Heart right ventricle (tissue), 16 donors: Measurements from ENCODE around the gene CRIP3. TPM values are rescaled to one million over a fixed set of nuclear protein-coding genes. Genes with fewer than 3 reads are reported as not detected.

Source experiments
- ATAC-seq, 8 donors: fragments of 200-7000 bp; cut with Tn5 transposase; one replicate each; pipeline ENCODE4 v1.9.1; 2020; ENCODE audit warnings: mild to moderate bottlenecking in 8 of 8, moderate library complexity in 8 of 8, moderate number of reproducible peaks in 1 of 8
- DNase-seq, 2 donors: peaks; one replicate each; pipeline ENCODE4 v3.0.0-alpha.2; 2020
- H3K27ac ChIP-seq, 10 donors: fragments of 200-600 bp; sonication (generic) in 2 of 10; one replicate each; pipeline versions ENCODE4 v1.5.0 to v1.8.0; 2020 to 2022; ENCODE audit warnings: mild to moderate bottlenecking in 3 of 10
- H3K27me3 ChIP-seq, 7 donors: fragments of 200-600 bp; one replicate each; pipeline ENCODE4 v1.8.0; 2021 to 2022; ENCODE audit warnings: mild to moderate bottlenecking in 2 of 7
- H3K36me3 ChIP-seq, 9 donors: fragments of 200-600 bp; sonication (generic) in 1 of 9; one replicate each; pipeline versions ENCODE4 v1.5.0 to v1.8.0; 2020 to 2022; ENCODE audit warnings: mild to moderate bottlenecking in 2 of 9
- H3K4me1 ChIP-seq, 9 donors: fragments of 200-600 bp; sonication (generic) in 1 of 9; one replicate each; pipeline versions ENCODE4 v1.5.0 to v1.8.0; 2020 to 2022; ENCODE audit warnings: mild to moderate bottlenecking in 4 of 9
- H3K4me3 ChIP-seq, 10 donors: fragments of 200-600 bp; sonication (generic) in 2 of 10; one replicate each; pipeline versions ENCODE4 v1.5.0 to v1.8.0; 2020 to 2022; ENCODE audit warnings: mild to moderate bottlenecking in 7 of 10, moderate library complexity in 2 of 10
- H3K9me3 ChIP-seq, 11 donors: fragments of 200-600 bp in 10 of 11; sonication (generic) in 2 of 11; one replicate each; pipeline versions ENCODE4 v1.5.0 to v1.8.0; 2013 to 2022; ENCODE audit warnings: mild to moderate bottlenecking in 2 of 11, control low read depth in 1 of 11, moderate library complexity in 1 of 11
- CTCF ChIP-seq, 9 donors: fragments of 200-600 bp; sonication (generic) in 2 of 9; IDR thresholded peaks; one replicate each; pipeline versions ENCODE4 v1.5.0 to v1.8.0; 2021 to 2022; ENCODE audit warnings: antibody characterized with exemption in 9 of 9, mild to moderate bottlenecking in 5 of 9, moderate library complexity in 1 of 9
- WGBS, 2 donors: extraction: QIAGEN DNeasy Blood & Tissue Kit; methylation state at CpG; one replicate each; pipeline ENCODE4 v1.1.7; 2013; ENCODE audit warnings: inconsistent platforms in 1 of 2; 5-methylcytosine and 5-hydroxymethylcytosine counted together
- intact Hi-C, 10 donors: fragments of 100-400 bp; cut with DNase I; formaldehyde crosslinking; loops; one replicate each; pipeline versions ENCODE4 v1.11.1 to v1.14.2; 2022
- polyA plus RNA-seq, 2 donors: library from polyadenylated mRNA; stranded (reverse); fragments of 200-250 nt; gene quantifications; one replicate each; pipeline ENCODE4 v1.2.3, GENCODE V29; 2013
- total RNA-seq, 10 donors: library from RNA; stranded (reverse); fragmentation: NEBNext Ultra II Directional in 3 of 10; extraction: Animal tissue kit (Norgen Biotek cat#: 25700) in 3 of 10; gene quantifications; one replicate each; pipeline versions ENCODE4 v1.2.1 to v1.2.4, GENCODE V29; 2021 to 2023
- donor health status: Arrhythmogenic right ventricular cardiomyopathy.
- donor health status: ischemic (EF 13 %, LVEDD 7.1; RV severe dilation, severe dysfunction).
- donor health status: healthy with polysubstance abuse.
- donor health status: DM: no; HTN: yes; CAD: no.
- donor health status: DM: no; HTN: no; CAD: no.
- donor health status: ischemic (EF 25% LVEDD 6.9; RV normal size, moderate dysfunction).
- donor health status: ischemic (EF 25% LVEDD 5.7; RV mildly dilated, moderate dysfunction).
- donor health status: healthy.
- donor health status: DM: yes; HTN: yes; CAD: no.
- donor health status: Ischemic cardiomyopathy.
- donor health status: ischemic (EF 35%, LVEDD 5.7; RV mildly dilated, moderate dysfunction).
- donor health status: nonischemic (EF 11% LVEDD 7.7; RV severe dilation, severe dysfunction).
- donor health status: DM: yes; HTN: yes; CAD: no.
- donor health status: PGD.
- donor health status: ischemic (EF 29% LVEDD 5.4; RV normal size, mild dysfunction).
- donor health status: nonischemic (EF 23%, LVEDD 6.1; RV moderate dilation, normal function).

The CRIP3 gene
- total and polyA plus RNA-seq, 12 donors: 2.7 to 84.5 (median 26.3) TPM

DNA sequence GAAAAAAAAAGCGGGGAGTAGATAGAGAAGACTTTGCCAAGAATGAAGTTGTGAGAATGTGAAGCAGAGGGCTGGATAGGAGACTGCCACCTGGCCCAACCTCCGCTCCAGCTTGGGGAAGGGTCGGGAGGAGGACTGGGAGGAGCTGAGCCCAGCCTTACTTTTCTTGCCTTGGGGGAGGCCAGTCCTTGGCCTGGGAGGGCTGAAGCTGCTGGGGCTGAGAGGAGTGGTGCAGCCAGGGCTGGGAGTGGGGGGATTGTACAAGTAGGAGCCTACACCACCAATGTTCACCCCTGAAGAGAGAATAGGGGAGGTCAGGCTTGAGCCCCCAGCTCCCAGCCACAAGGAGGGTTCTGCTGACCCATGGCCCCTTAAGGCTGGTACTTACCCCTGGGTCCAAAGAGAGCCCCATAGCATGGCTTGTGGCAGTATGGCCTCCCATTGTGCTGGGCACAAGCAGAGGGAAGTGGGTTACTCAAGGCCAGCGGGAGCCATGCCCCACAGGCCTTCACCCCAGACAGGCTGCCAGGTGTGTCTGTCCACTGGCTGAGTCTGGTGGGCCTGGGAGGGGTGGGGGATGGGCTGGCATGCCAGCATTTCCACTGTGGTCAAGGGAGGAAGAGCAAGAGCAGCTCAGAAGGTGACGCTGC lies 1.1 kb downstream of the CRIP3 start:
- Histone ChIP-seq H3K4me1 (peaks cover 0 to 34% (median 14%) of the 10 kb centered on the region in 9 donors), H3K27me3 (peaks cover 0 to 6% (median 0%) of the 10 kb centered on the region in 7 donors), H3K9me3 (no peaks in the 10 kb centered on the region), H3K36me3 (no peaks in the 10 kb centered on the region), H3K27ac (peak overlapping the region in 4 of 10 donors; percentile 42 to 82 (median 76)), H3K4me3 (peak overlapping the region in 4 of 10 donors; percentile 49 to 58 (median 52))
- no peak for DNase-seq
- 92 to 93% methylated on average over 5 of the region's 5 CpGs for WGBS, 2 donors
- peak in 4 of 8 donors; percentile 5 to 44 (median 12) for ATAC-seq
- TF ChIP-seq CTCF (IDR thresholded peaks at IDR 0.05): no peak
- intact Hi-C loops: no loop called here

- WGBS, 2 donors: 82 to 85% methylated on average over 7 of the region's 7 CpGs
- Histone ChIP-seq H3K36me3 (no peaks in the 10 kb centered on the region), H3K4me1 (peaks cover 0 to 32% (median 14%) of the 10 kb centered on the region in 9 donors), H3K27ac (peak overlapping the region in 4 of 10 donors; percentile 1 to 63 (median 62)), H3K27me3 (peaks cover 0 to 6% (median 0%) of the 10 kb centered on the region in 7 donors), H3K4me3 (no peak overlapping the region), H3K9me3 (no peaks in the 10 kb centered on the region)
- DNase-seq (peak in 1 of 2 donors; percentile 35), ATAC-seq (peak in 4 of 8 donors; percentile 30 to 61 (median 54))
- intact Hi-C loops: no loop called here
- TF ChIP-seq CTCF (IDR thresholded peaks at IDR 0.05): no peak
Observed at GRCh38 chr6:43306086-43306485, 2.5 kb downstream of the CRIP3 start.

GRCh38 chr6:43304882-43305281 lies 3.7 kb downstream of the CRIP3 start:
- H3K4me1 ChIP-seq: peaks cover 0 to 32% (median 13%) of the 10 kb centered on the region in 9 donors
- WGBS, 2 donors: 83 to 97% methylated on average over 2 of the region's 2 CpGs
- intact Hi-C loops: no loop called here

GRCh38 chr6:43304361-43304760 lies 4.3 kb downstream of the CRIP3 start:
- ATAC-seq: no peak
- peaks cover 0 to 32% (median 13%) of the 10 kb centered on the region in 9 donors for H3K4me1 ChIP-seq
- no peak overlapping the region for H3K27ac ChIP-seq
- no peaks in the 10 kb centered on the region for H3K9me3 ChIP-seq
- H3K36me3 ChIP-seq: no peaks in the 10 kb centered on the region
- 85 to 86% methylated on average over 3 of the region's 3 CpGs for WGBS, 2 donors
- no peak for DNase-seq
- H3K4me3 ChIP-seq: no peak overlapping the region
- peaks cover 0 to 6% (median 0%) of the 10 kb centered on the region in 7 donors for H3K27me3 ChIP-seq
- intact Hi-C loops: no loop called here
- no peak for TF ChIP-seq CTCF (IDR thresholded peaks at IDR 0.05)

More at GRCh38 chr6:43304882-43305281, 3.7 kb downstream of the CRIP3 start:
- TF ChIP-seq CTCF (IDR thresholded peaks at IDR 0.05): no peak
- H3K27me3 ChIP-seq: peaks cover 0 to 6% (median 0%) of the 10 kb centered on the region in 7 donors
- ATAC-seq (no peak), DNase-seq (no peak)
- no peaks in the 10 kb centered on the region for H3K36me3 ChIP-seq
- no peak overlapping the region for H3K4me3 ChIP-seq
- no peaks in the 10 kb centered on the region for H3K9me3 ChIP-seq
- H3K27ac ChIP-seq: peak overlapping the region in 1 of 10 donors; percentile 11
